ENCODE results near the gene LMTK3. TPM values are rescaled to one million over a fixed set of nuclear protein-coding genes. Genes with fewer than 3 reads are reported as not detected.

The LMTK3 gene
- polyA plus RNA-seq, 1 donor from 2014 or later, result 8.1 TPM

GRCh38 chr19:48442116-48443035, 69.3 kb downstream of the LMTK3 start (continued):
- TF ChIP-seq CTCF (IDR thresholded peaks at IDR 0.05; ENCODE audit: poor library complexity, severe bottlenecking) (no peak), EZH2 (IDR thresholded peaks at IDR 0.05; ENCODE audit: borderline replicate concordance, insufficient read depth, low read length, poor library complexity, severe bottlenecking) (no peak)

- no peaks in the 10 kb centered on the region for H3K36me3 ChIP-seq (ENCODE audit: insufficient read depth, low read length)
- H3K27me3 ChIP-seq (ENCODE audit: insufficient read depth, low read depth, low read length), result no peaks in the 10 kb centered on the region
- no peaks in the 10 kb centered on the region for H3K9me3 ChIP-seq (ENCODE audit: low read length)
- H2AFZ ChIP-seq (ENCODE audit: low read depth, low read length), result no peak overlapping the region
- H3F3A ChIP-seq (ENCODE audit: insufficient read depth, low read length, poor library complexity, severe bottlenecking), result no peaks in the 10 kb centered on the region
- H3K9ac ChIP-seq (ENCODE audit: low read length), result no peak overlapping the region
- H3K79me2 ChIP-seq (replicated peaks; ENCODE audit: insufficient read depth, low read length), result peaks cover 4% of the 10 kb centered on the region
- H4K20me1 ChIP-seq (ENCODE audit: insufficient read depth), result no peaks in the 10 kb centered on the region
- no peak overlapping the region for H3K4me3 ChIP-seq (ENCODE audit: low read length)
- no peak overlapping the region for H3K4me2 ChIP-seq (ENCODE audit: low read length)
- no peak overlapping the region for H3K27ac ChIP-seq (ENCODE audit: low read length)
- H3K9me2 ChIP-seq (ENCODE audit: insufficient read depth, low read length), result no peaks in the 10 kb centered on the region
- no peak for TF ChIP-seq MXI1 (conservative IDR thresholded peaks at IDR 0.05; ENCODE audit: poor library complexity, severe bottlenecking)
- TF ChIP-seq TAF1 (IDR thresholded peaks at IDR 0.05; ENCODE audit: low read depth), result no peak
Measured at GRCh38 chr19:48441360-48442050, 70.1 kb downstream of the LMTK3 start.

- no peak for TF ChIP-seq EP300 (conservative IDR thresholded peaks at IDR 0.05; ENCODE audit: poor library complexity, severe bottlenecking)
- no peak for TF ChIP-seq SMC3 (conservative IDR thresholded peaks at IDR 0.05; ENCODE audit: poor library complexity)
- TF ChIP-seq CTCF (IDR thresholded peaks at IDR 0.05; ENCODE audit: poor library complexity, severe bottlenecking), result no peak
- no peak for TF ChIP-seq EZH2 (IDR thresholded peaks at IDR 0.05; ENCODE audit: borderline replicate concordance, insufficient read depth, low read length, poor library complexity, severe bottlenecking)
- H3K9me2 ChIP-seq (ENCODE audit: insufficient read depth, low read length), result no peaks in the 10 kb centered on the region
- no peaks in the 10 kb centered on the region for H3K79me2 ChIP-seq (replicated peaks; ENCODE audit: insufficient read depth, low read length)
- no peak overlapping the region for H2AFZ ChIP-seq (ENCODE audit: low read depth, low read length)
- no peaks in the 10 kb centered on the region for H3K27me3 ChIP-seq (ENCODE audit: insufficient read depth, low read depth, low read length)
- no peak overlapping the region for H3K9ac ChIP-seq (ENCODE audit: low read length)
- no peaks in the 10 kb centered on the region for H3K9me3 ChIP-seq (ENCODE audit: low read length)
- H3K27ac ChIP-seq (ENCODE audit: low read length), result no peak overlapping the region
- no peaks in the 10 kb centered on the region for H4K20me1 ChIP-seq (ENCODE audit: insufficient read depth)
- no peak overlapping the region for H3K4me2 ChIP-seq (ENCODE audit: low read length)
- no peaks in the 10 kb centered on the region for H3K36me3 ChIP-seq (ENCODE audit: insufficient read depth, low read length)
- H3F3A ChIP-seq (ENCODE audit: insufficient read depth, low read length, poor library complexity, severe bottlenecking), result no peaks in the 10 kb centered on the region
- no peak overlapping the region for H3K4me3 ChIP-seq (ENCODE audit: low read length)
Measured at GRCh38 chr19:48436586-48436985, 75.0 kb downstream of the LMTK3 start.

Other genes with a start within 250 kb of the LMTK3 start
- 1.6 and 4.4 TPM in 2 replicates for gene ZNF114, start 241.8 kb downstream of the LMTK3 start, polyA plus RNA-seq
- not detected in 2 replicates for gene EMP3, start 186.3 kb downstream of the LMTK3 start, polyA plus RNA-seq
- gene TMEM143, start 147.9 kb downstream of the LMTK3 start, polyA plus RNA-seq, result 4.2 and 11.7 TPM in 2 replicates
- not detected in 2 replicates for gene SYNGR4, start 147.5 kb downstream of the LMTK3 start, polyA plus RNA-seq
- gene KDELR1, start 120.3 kb downstream of the LMTK3 start, polyA plus RNA-seq, result 42.3 and 46.9 TPM in 2 replicates
- 1.8 and 2.8 TPM in 2 replicates for gene GRIN2D, start 118.2 kb downstream of the LMTK3 start, polyA plus RNA-seq
- 10.6 and 11.8 TPM in 2 replicates for gene GRWD1, start 65.9 kb downstream of the LMTK3 start, polyA plus RNA-seq
- 1.1 and 1.6 TPM in 2 replicates for gene KCNJ14, start 56.3 kb downstream of the LMTK3 start, polyA plus RNA-seq
- gene CYTH2, start 42.5 kb downstream of the LMTK3 start, polyA plus RNA-seq, result 314 and 397 TPM in 2 replicates
- gene SULT2B1, start 40.3 kb upstream of the LMTK3 start, polyA plus RNA-seq, result not detected in 2 replicates
- gene SPACA4, start 94.9 kb upstream of the LMTK3 start, polyA plus RNA-seq, result not detected in 2 replicates
- gene FAM83E, start 103.2 kb upstream of the LMTK3 start, polyA plus RNA-seq, result 0.73 and 1.2 TPM in 2 replicates
- 2,102 and 2,180 TPM in 2 replicates for gene RPL18, start 107.3 kb upstream of the LMTK3 start, polyA plus RNA-seq
- 22.6 and 32.6 TPM in 2 replicates for gene SPHK2, start 107.7 kb upstream of the LMTK3 start, polyA plus RNA-seq
- gene DBP, start 125.5 kb upstream of the LMTK3 start, polyA plus RNA-seq, result 1.0 and 3.6 TPM in 2 replicates
- 105 and 108 TPM in 2 replicates for gene CA11, start 134.4 kb upstream of the LMTK3 start, polyA plus RNA-seq
- 1.0 TPM in 1 of 2 replicates, not detected in the other for gene NTN5, start 161.2 kb upstream of the LMTK3 start, polyA plus RNA-seq
- not detected in 2 replicates for gene FUT2, start 184.1 kb upstream of the LMTK3 start, polyA plus RNA-seq
- 0.36 and 0.96 TPM in 2 replicates for gene MAMSTR, start 207.9 kb upstream of the LMTK3 start, polyA plus RNA-seq
- gene RASIP1, start 228.8 kb upstream of the LMTK3 start, polyA plus RNA-seq, result 0.26 TPM in 1 of 2 replicates, not detected in the other
- not detected in 2 replicates for gene IZUMO1, start 235.1 kb upstream of the LMTK3 start, polyA plus RNA-seq
- 0.15 and 0.26 TPM in 2 replicates for gene FUT1, start 240.8 kb upstream of the LMTK3 start, polyA plus RNA-seq
- gene FGF21, start 243.7 kb upstream of the LMTK3 start, polyA plus RNA-seq, result not detected in 2 replicates